Kidney (tissue), 11 donors: ENCODE results near the gene FRG2C. TPM values are rescaled to one million over a fixed set of nuclear protein-coding genes. Genes with fewer than 3 reads are reported as not detected.
A peak's percentile ranks its signal among the peaks of the same experiment; 100 is the strongest.
"Not testable (repeated sequence)": the region's sequence is repeated elsewhere in the genome, so short reads cannot be mapped to it uniquely, and the experiment has no call there.

ENCODE experiments used
- DNase-seq, 5 donors: peaks; one replicate each; pipeline ENCODE4 v3.0.0-alpha.2; 2013 to 2020
- FAIRE-seq: peaks from 2 replicates; lab custom pipeline; 2012; peaks lifted over from hg19 to GRCh38; lab: Jason Lieb, UNC
- H3K27ac ChIP-seq, 2 donors: one replicate each; pipeline ENCODE4 v1.7.0; 2013; ENCODE audit warnings: low read depth in 2 of 2, low read length in 2 of 2, inconsistent platforms in 1 of 2
- H3K27me3 ChIP-seq: one replicate; pipeline ENCODE4 v1.7.1; 2013; ENCODE audit warnings: low read length, inconsistent platforms; ENCODE audit not compliant: control insufficient read depth, insufficient read depth
- H3K36me3 ChIP-seq, 3 donors: one replicate each; pipeline versions ENCODE4 v1.7.0 to v1.7.1; 2013; ENCODE audit warnings: low read length in 3 of 3, control low read depth in 1 of 3, inconsistent platforms in 1 of 3; ENCODE audit not compliant: insufficient read depth in 3 of 3, control insufficient read depth in 2 of 3
- H3K4me1 ChIP-seq, 3 donors: one replicate each; pipeline versions ENCODE4 v1.7.0 to v1.7.1; 2013; ENCODE audit warnings: low read length in 3 of 3, inconsistent platforms in 1 of 3, low read depth in 1 of 3; ENCODE audit not compliant: control insufficient read depth in 2 of 3, insufficient read depth in 2 of 3
- H3K4me3 ChIP-seq, 3 donors: one replicate each; pipeline versions ENCODE4 v1.7.0 to v1.8.1; 2013; ENCODE audit warnings: low read length in 3 of 3, control low read depth in 1 of 3, inconsistent platforms in 1 of 3
- H3K9ac ChIP-seq, 3 donors: one replicate each; pipeline versions ENCODE4 v1.7.0 to v1.7.1; 2013; ENCODE audit warnings: low read length in 3 of 3, control low read depth in 1 of 3, inconsistent platforms in 1 of 3
- H3K9me3 ChIP-seq, 3 donors: one replicate each; pipeline versions ENCODE4 v1.7.0 to v1.7.1; 2013; ENCODE audit warnings: low read length in 3 of 3, control low read depth in 1 of 3, inconsistent platforms in 1 of 3; ENCODE audit not compliant: control insufficient read depth in 2 of 3, insufficient read depth in 1 of 3
- intact Hi-C: fragments of 100-400 bp; cut with DNase I; formaldehyde crosslinking; loops from one replicate; pipeline ENCODE4 v1.11.1; 2022
- polyA plus RNA-seq: library from polyadenylated mRNA; stranded (reverse); fragments of 350-450 nt; fragmentation: Illumina TruSeq; extraction: RNeasy Lipid Tissue Mini Kit (QIAGEN cat#74804); gene quantifications from one replicate; pipeline ENCODE4 v1.2.3, GENCODE V29; 2014; ENCODE audit warnings: low read depth, low replicate concordance; ENCODE audit not compliant: insufficient read depth
- total RNA-seq: library from RNA; stranded (reverse); fragmentation: NEBNext Ultra II Directional; extraction: Animal tissue kit (Norgen Biotek cat#: 25700); gene quantifications from one replicate; pipeline ENCODE4 v1.2.1, GENCODE V29; 2021
- donor health status: control.
- donor health status: control.
- donor health status: DM: yes; HTN: yes; CAD: no.
- donor health status: Normal renal cell carcinoma (clear cell type).

The FRG2C gene
- total and polyA plus RNA-seq, 2 donors from 2014 or later, result 0.99 TPM; not detected in 1

DNA sequence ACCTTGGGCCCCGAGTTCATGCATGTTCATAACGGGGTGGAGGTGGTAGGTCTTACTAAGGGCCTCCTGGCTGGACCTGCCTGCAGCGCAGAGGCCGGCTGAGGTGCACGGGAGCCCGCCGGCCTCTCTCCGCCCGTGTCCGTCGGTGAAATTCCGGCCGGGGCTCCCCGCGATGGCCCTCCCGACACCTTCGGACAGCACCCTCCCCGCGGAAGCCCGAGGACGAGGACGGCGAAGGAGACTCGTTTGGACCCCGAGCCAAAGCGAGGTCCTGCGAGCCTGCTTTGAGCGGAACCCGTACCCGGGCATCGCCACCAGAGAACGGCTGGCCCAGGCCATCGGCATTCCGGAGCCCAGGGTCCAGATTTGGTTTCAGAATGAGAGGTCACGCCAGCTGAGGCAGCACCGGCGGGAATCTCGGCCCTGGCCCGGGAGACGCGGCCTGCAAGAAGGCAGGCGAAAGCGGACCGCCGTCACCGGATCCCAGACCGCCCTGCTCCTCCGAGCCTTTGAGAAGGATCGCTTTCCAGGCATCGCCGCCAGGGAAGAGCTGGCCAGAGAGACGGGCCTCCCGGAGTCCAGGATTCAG is 4.7 kb downstream of the FRG2C start:
- H3K4me1 ChIP-seq, FAIRE-seq, H3K9ac ChIP-seq, H3K9me3 ChIP-seq, H3K36me3 ChIP-seq, intact Hi-C loops, H3K27ac ChIP-seq: not testable (repeated sequence)
- peak in 3 of 5 donors; percentile 25 to 98 (median 38) for DNase-seq
- Histone ChIP-seq H3K27me3 (peaks cover 27% of the 10 kb centered on the region), H3K4me3 (peak overlapping the region in 1 of 3 donors; percentile 35)

- H3K9ac ChIP-seq, intact Hi-C loops, H3K9me3 ChIP-seq, H3K36me3 ChIP-seq, H3K27ac ChIP-seq, H3K4me1 ChIP-seq, FAIRE-seq: not testable (repeated sequence)
- peaks cover 25% of the 10 kb centered on the region for H3K27me3 ChIP-seq
- peak; percentile 56 to 96 (median 59) for DNase-seq
- peak overlapping the region in 2 of 3 donors; percentile 35 to 38 for H3K4me3 ChIP-seq
These were observed 5.5 kb downstream of the FRG2C start for GRCh38 chr3:75669348-75670297.

DNA sequence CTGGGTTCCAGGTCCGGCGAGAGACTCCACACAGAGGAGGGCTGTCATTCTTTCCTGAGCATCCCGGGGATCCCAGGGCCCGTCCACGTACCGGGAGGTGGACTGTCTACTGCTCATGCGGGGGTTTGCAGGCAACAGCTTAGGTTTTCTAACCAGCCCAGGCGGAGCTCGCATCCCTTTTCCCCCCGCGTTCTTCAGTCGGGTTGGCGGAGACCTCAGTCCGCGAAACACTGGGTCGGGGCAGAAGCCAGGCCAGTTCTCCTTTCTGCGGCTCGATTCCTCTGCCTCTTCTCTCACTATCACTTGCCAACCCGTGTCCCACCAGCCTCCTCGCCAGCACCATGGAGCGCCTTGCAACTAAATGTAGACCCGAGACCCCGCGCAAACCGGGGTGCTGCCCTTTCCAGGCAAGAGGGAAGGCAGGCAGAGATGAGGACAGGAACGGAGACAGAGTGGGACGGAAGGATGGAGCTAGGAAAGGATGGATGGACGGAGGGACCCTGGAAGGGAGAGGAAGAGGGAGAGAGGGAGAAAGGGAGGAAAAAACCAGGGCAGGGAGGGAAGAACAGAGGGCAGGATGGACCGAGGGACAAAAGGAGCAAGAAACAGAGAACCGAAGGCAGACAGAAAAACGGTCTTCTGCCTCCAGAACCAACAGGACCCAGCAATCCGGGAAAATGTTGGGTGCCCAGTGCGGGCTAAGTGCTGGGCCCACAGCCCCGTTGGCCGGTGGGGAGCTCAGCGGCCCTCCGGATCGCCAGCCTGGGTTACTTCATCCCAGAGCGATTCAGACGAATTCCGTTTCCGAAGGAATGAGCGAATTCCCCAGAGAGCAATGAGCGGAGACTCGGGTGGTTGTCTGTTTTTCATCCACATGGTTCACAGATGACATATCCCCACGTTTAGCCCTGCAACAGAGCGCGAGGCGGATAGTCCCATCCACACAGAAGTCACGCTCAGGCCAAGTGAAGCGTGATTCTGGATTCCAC is 6.5 kb downstream of the FRG2C start:
- H3K4me3 ChIP-seq, result peak overlapping the region in 2 of 3 donors; percentile 41 to 50
- H3K9me3 ChIP-seq, H3K9ac ChIP-seq, H3K36me3 ChIP-seq, H3K4me1 ChIP-seq, FAIRE-seq, H3K27ac ChIP-seq, intact Hi-C loops: not testable (repeated sequence)
- DNase-seq, result peak in 4 of 5 donors; percentile 45 to 56 (median 55)
- peaks cover 23% of the 10 kb centered on the region for H3K27me3 ChIP-seq

- FAIRE-seq, H3K4me1 ChIP-seq, H3K9me3 ChIP-seq, H3K9ac ChIP-seq, H3K27ac ChIP-seq, intact Hi-C loops, H3K36me3 ChIP-seq: not testable (repeated sequence)
- peak in 1 of 5 donors; percentile 49 for DNase-seq
- H3K4me3 ChIP-seq, result peak overlapping the region; percentile 39 to 50 (median 41)
- H3K27me3 ChIP-seq, result peaks cover 21% of the 10 kb centered on the region
These were observed 7.4 kb downstream of the FRG2C start for GRCh38 chr3:75671287-75672139.

DNA sequence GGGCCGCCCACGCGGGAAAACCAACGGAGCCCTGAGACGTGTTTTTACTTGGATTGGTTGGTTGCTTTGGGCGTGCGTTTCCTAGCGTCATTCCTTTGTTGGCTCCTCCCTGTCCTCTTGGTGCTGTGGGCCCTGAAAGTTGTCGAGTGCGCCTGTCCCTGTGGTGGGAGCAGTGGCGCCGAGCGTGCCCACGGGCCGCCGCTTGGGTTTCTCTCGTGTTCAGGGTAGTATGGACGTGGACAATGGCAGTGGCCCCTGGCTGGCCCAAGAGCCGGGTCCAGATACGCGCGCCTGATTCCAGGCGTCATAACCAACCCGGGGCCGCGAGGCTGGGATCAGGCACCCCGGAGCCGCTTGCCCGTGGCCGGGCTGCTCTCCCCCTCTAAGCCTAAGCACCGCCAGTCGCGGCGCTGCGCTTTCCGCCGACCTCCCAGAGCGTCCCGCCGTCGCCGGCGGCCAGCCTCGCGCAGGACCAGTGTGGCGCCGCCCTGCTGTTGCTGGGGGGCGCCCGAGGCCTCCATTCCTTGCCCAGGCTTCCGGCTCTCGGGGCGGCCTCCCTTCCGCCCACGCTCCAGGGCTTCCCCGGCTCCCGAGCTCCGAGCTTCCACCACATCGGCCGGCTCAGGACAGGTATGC is 8.1 kb downstream of the FRG2C start:
- FAIRE-seq, H3K4me1 ChIP-seq, H3K36me3 ChIP-seq, H3K9me3 ChIP-seq, intact Hi-C loops: not testable (repeated sequence)
- peak overlapping the region in 1 of 3 donors; percentile 8 for H3K9ac ChIP-seq
- H3K4me3 ChIP-seq, result peak overlapping the region in 2 of 3 donors; percentile 30 to 42
- DNase-seq, result peak; percentile 73 to 81 (median 75)
- peak overlapping the region; percentile 32 to 83 for H3K27ac ChIP-seq
- H3K27me3 ChIP-seq, result peaks cover 19% of the 10 kb centered on the region

- H3K36me3 ChIP-seq, intact Hi-C loops, H3K27ac ChIP-seq, DNase-seq, FAIRE-seq, H3K4me3 ChIP-seq, H3K4me1 ChIP-seq, H3K27me3 ChIP-seq, H3K9ac ChIP-seq: not testable (repeated sequence)
- H3K9me3 ChIP-seq, result peaks cover 0 to 11% (median 3%) of the 10 kb centered on the region in 3 donors
These were observed 19.8 kb downstream of the FRG2C start for GRCh38 chr3:75683965-75684364.
